Measurements from ENCODE around the gene GSX2. TPM values are rescaled to one million over a fixed set of nuclear protein-coding genes. Genes with fewer than 3 reads are reported as not detected.

GSX2 gene
- total RNA-seq, 1 experiment from 2014 or later, result not detected

- TF ChIP-seq ELF1 (IDR thresholded peaks at IDR 0.05; ENCODE audit: borderline replicate concordance, low read depth) (no peak), EZH2phosphoT487 (IDR thresholded peaks at IDR 0.05; ENCODE audit: borderline replicate concordance) (no peak), CBX3 (IDR thresholded peaks at IDR 0.05; ENCODE audit: low read depth) (no peak), ZFX (IDR thresholded peaks at IDR 0.05) (no peak)
- TF ChIP-seq, protein P1, sequence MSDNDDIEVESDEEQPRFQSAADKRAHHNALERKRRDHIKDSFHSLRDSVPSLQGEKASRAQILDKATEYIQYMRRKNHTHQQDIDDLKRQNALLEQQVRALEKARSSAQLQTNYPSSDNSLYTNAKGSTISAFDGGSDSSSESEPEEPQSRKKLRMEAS (IDR thresholded peaks at IDR 0.05), result no peak
Measured at GRCh38 chr4:54095110-54095825, 4.7 kb upstream of the GSX2 start (continued).

- ATAC-seq (no peak), DNase-seq (ENCODE audit: low read depth, low spot score) (no peak)
- intact Hi-C loops (cut with micrococcal nuclease), result no loop called here
- no peaks in the 10 kb centered on the region for H3K9me3 ChIP-seq (ENCODE audit: control insufficient read depth in 1 of 2, insufficient read depth in 1 of 2, low read depth in 1 of 2, low read length in 2 of 2)
- H3K4me1 ChIP-seq (ENCODE audit: control insufficient read depth in 1 of 2, insufficient read depth in 2 of 2, low read length in 2 of 2), result peaks cover 0 to 9% of the 10 kb centered on the region in 2 experiments; a peak in 2 of 4 replicates
- H3K9me2 ChIP-seq (ENCODE audit: insufficient read depth), result no peaks in the 10 kb centered on the region
- no peak overlapping the region for H2AFZ ChIP-seq (ENCODE audit: low read depth, low read length, poor library complexity, severe bottlenecking)
- RAD21 ChIA-PET (ENCODE audit: low non-redundant PET in 1 of 2, low total read pairs in 2 of 2, uncharacterized antibody in 2 of 2, unreplicated experiment in 2 of 2), result no interaction called here
- H4K20me1 ChIP-seq (ENCODE audit: insufficient read depth), result no peaks in the 10 kb centered on the region
- no peaks in the 10 kb centered on the region for H3K36me3 ChIP-seq (ENCODE audit: control insufficient read depth in 1 of 2, insufficient read depth in 2 of 2, low read length in 2 of 2)
- CTCF ChIA-PET, result no interaction called here
- peaks cover 30% of the 10 kb centered on the region for H3K27me3 ChIP-seq (ENCODE audit: insufficient read depth, low read length)
- H3K4me3 ChIP-seq (replicated peaks in 1 of 2; ENCODE audit: low read depth in 1 of 2, low read length in 2 of 2), result no peak overlapping the region
- POLR2A ChIA-PET, result no interaction called here
- TF ChIP-seq, protein P2, sequence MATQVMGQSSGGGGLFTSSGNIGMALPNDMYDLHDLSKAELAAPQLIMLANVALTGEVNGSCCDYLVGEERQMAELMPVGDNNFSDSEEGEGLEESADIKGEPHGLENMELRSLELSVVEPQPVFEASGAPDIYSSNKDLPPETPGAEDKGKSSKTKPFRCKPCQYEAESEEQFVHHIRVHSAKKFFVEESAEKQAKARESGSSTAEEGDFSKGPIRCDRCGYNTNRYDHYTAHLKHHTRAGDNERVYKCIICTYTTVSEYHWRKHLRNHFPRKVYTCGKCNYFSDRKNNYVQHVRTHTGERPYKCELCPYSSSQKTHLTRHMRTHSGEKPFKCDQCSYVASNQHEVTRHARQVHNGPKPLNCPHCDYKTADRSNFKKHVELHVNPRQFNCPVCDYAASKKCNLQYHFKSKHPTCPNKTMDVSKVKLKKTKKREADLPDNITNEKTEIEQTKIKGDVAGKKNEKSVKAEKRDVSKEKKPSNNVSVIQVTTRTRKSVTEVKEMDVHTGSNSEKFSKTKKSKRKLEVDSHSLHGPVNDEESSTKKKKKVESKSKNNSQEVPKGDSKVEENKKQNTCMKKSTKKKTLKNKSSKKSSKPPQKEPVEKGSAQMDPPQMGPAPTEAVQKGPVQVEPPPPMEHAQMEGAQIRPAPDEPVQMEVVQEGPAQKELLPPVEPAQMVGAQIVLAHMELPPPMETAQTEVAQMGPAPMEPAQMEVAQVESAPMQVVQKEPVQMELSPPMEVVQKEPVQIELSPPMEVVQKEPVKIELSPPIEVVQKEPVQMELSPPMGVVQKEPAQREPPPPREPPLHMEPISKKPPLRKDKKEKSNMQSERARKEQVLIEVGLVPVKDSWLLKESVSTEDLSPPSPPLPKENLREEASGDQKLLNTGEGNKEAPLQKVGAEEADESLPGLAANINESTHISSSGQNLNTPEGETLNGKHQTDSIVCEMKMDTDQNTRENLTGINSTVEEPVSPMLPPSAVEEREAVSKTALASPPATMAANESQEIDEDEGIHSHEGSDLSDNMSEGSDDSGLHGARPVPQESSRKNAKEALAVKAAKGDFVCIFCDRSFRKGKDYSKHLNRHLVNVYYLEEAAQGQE (IDR thresholded peaks at IDR 0.05; ENCODE audit: low read depth), result no peak
- no peak for TF ChIP-seq SRF (IDR thresholded peaks at IDR 0.05; ENCODE audit: low read depth)
- BruUV-seq (replicated peaks), result no TSS peak
- no peak overlapping the region for H3K4me2 ChIP-seq (ENCODE audit: low read length)
- no peak overlapping the region for H3K27ac ChIP-seq (ENCODE audit: low read depth, low read length)
- H3K79me2 ChIP-seq (ENCODE audit: insufficient read depth, low read length), result no peaks in the 10 kb centered on the region
- H3K9ac ChIP-seq (ENCODE audit: low read length), result no peak overlapping the region
Measured at GRCh38 chr4:54096295-54096962, 3.5 kb upstream of the GSX2 start.

All from HCT116 (cell line).